HL-60 (cell line): Measurements from ENCODE around the gene SNF8.

Experiments
- CTCF ChIP-seq: IDR thresholded peaks from one replicate; pipeline ENCODE4 v1.5.1; 2011; ENCODE audit warnings: low read length, control low read depth, inconsistent platforms; ENCODE audit not compliant: insufficient read depth
- POLR2AphosphoS5 ChIP-seq: IDR thresholded peaks from 2 replicates; pipeline ENCODE4 v1.6.1; 2012; ENCODE audit warnings: low read depth

DNA sequence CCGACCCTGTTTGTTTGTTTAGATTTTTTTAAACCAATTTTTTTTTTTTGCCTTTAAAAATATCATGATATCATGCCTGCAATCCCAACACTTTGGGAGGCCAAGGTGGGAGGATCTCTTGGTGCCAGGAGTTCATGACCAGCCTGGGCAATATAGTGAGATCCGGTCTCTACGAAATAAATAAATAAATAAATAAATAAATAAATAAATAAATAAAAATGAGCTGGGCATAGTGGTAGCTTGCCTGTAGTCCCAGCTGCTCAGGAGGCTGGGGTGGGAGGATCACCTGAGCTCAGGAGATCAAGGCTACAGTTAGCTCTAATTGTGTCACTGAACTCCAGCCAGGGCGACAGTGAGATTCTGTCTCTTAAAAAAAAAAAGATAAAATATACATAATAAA lies 44.5 kb upstream of the SNF8 start:
- TF ChIP-seq CTCF, result no peak
- TF ChIP-seq POLR2AphosphoS5, result no peak
